ENCODE measurements around the gene CRISPLD2. TPM values are rescaled to one million over a fixed set of nuclear protein-coding genes. Genes with fewer than 3 reads are reported as not detected.

The CRISPLD2 gene
- total RNA-seq, 4 donors from 2014 or later, result 99.9 to 450 (median 407) TPM

- no peak for TF ChIP-seq CTCF (IDR thresholded peaks at IDR 0.05)
- no peak for ATAC-seq (ENCODE audit: low FRiP score)
- no peak for DNase-seq (ENCODE audit: low spot score)
Observed at GRCh38 chr16:84789431-84789830, 30.4 kb upstream of the CRISPLD2 start.

- ATAC-seq (ENCODE audit: low FRiP score) (no peak), DNase-seq (ENCODE audit: low spot score) (no peak)
- TF ChIP-seq CTCF (IDR thresholded peaks at IDR 0.05), result no peak
Observed at GRCh38 chr16:84790301-84790700, 29.5 kb upstream of the CRISPLD2 start.

- TF ChIP-seq CTCF (IDR thresholded peaks at IDR 0.05), result no peak
- ATAC-seq (ENCODE audit: low FRiP score) (no peak), DNase-seq (ENCODE audit: low spot score) (no peak)
Observed at GRCh38 chr16:84791088-84791487, 28.7 kb upstream of the CRISPLD2 start.

GRCh38 chr16:84791501-84791900, 28.3 kb upstream of the CRISPLD2 start:
- ATAC-seq (ENCODE audit: low FRiP score) (no peak), DNase-seq (ENCODE audit: low spot score) (no peak)
- TF ChIP-seq CTCF (IDR thresholded peaks at IDR 0.05), result no peak

- no peak for DNase-seq (ENCODE audit: low spot score)
- ATAC-seq (ENCODE audit: low FRiP score), result no peak
- TF ChIP-seq CTCF (IDR thresholded peaks at IDR 0.05), result no peak
Observed at GRCh38 chr16:84794186-84794585, 25.6 kb upstream of the CRISPLD2 start.

- TF ChIP-seq CTCF (IDR thresholded peaks at IDR 0.05), result no peak
- DNase-seq (ENCODE audit: low spot score) (no peak), ATAC-seq (ENCODE audit: low FRiP score) (no peak)
Observed at GRCh38 chr16:84794626-84795025, 25.2 kb upstream of the CRISPLD2 start.

GRCh38 chr16:84795329-84796053, 24.3 kb upstream of the CRISPLD2 start:
- no peak for TF ChIP-seq CTCF (IDR thresholded peaks at IDR 0.05)
- no peak for DNase-seq (ENCODE audit: low spot score)
- ATAC-seq (ENCODE audit: low FRiP score), result peak; percentile 96
